K562 (cell line): ENCODE results near the gene ZCCHC8. TPM values are rescaled to one million over a fixed set of nuclear protein-coding genes. Genes with fewer than 3 reads are reported as not detected.

Experiments
- ATAC-seq: fragments of 200-7000 bp; cut with Tn5 transposase; 3 replicates; pipeline ENCODE4 v1.9.1; 2020; ENCODE audit warnings: moderate library complexity
- BruUV-seq: library from RNA; stranded (reverse); fragments of 400-500 nt; replicated peaks from 2 replicates; lab custom pipeline; 2021; lab: Mats Ljungman, UMichigan
- CTCF ChIA-PET: fragments of 300-600 bp; formaldehyde crosslinking; extraction: SDS; loops from one replicate; lab custom pipeline; 2021; ENCODE audit warnings: low intra/inter-chr PET ratio; lab: Yijun Ruan, JAX
- POLR2A ChIA-PET: fragments of 300-600, 350-650 bp; sonication (Branson Sonifier 250); formaldehyde crosslinking; extraction: SDS; loops from one replicate; lab custom pipeline; 2021; ENCODE audit warnings: antibody characterized with exemption, inconsistent platforms; lab: Yijun Ruan, JAX
- DNase-seq, 4 experiments: peaks; one replicate each; pipeline versions ENCODE4 v3.0.0 to v3.0.0-alpha.2; 2011 to 2018; ENCODE audit warnings: low spot score in 3 of 4, mixed read lengths in 3 of 4; ENCODE audit errors: extremely low read depth in 1 of 4
- FAIRE-seq: peaks from 2 replicates; lab custom pipeline; 2011; peaks lifted over from hg19 to GRCh38; lab: Jason Lieb, UNC
- H2AFZ ChIP-seq: 2 replicates; pipeline ENCODE4 v1.6.0; 2011; ENCODE audit warnings: low read depth, low read length, control low read depth, inconsistent platforms
- H3K27ac ChIP-seq: fragments of 200-600 bp; 3 replicates; pipeline ENCODE4 v1.8.0; 2011; ENCODE audit warnings: low read depth, mild to moderate bottlenecking, control low read depth, inconsistent platforms, low read length, moderate library complexity, mixed read lengths; ENCODE audit errors: extremely low read depth
- H3K27me3 ChIP-seq, 2 experiments: fragments of 300-600 bp in 1 of 2; 2 replicates in 1 of 2; 3 replicates in 1 of 2; pipeline versions ENCODE4 v1.6.0 to v1.8.0; 2011; ENCODE audit warnings: inconsistent platforms in 2 of 2, low read length in 2 of 2, mild to moderate bottlenecking in 1 of 2, mixed read lengths in 1 of 2, moderate library complexity in 1 of 2; ENCODE audit not compliant: control insufficient read depth in 2 of 2, insufficient read depth in 2 of 2
- H3K36me3 ChIP-seq: fragments of 300-600 bp; 3 replicates; pipeline ENCODE4 v1.8.0; 2011; ENCODE audit warnings: mild to moderate bottlenecking, low read length, inconsistent platforms; ENCODE audit not compliant: control insufficient read depth, insufficient read depth
- H3K4me1 ChIP-seq, 2 experiments: fragments of 200-600 bp in 1 of 2; replicated peaks in 1 of 2; 2 replicates in 1 of 2; 3 replicates in 1 of 2; pipeline versions ENCODE4 v1.5.1 to v1.8.0; 2011; ENCODE audit warnings: inconsistent platforms in 2 of 2, low read length in 2 of 2, mild to moderate bottlenecking in 1 of 2, mixed read lengths in 1 of 2, moderate library complexity in 1 of 2; ENCODE audit not compliant: control insufficient read depth in 2 of 2, insufficient read depth in 2 of 2
- H3K4me2 ChIP-seq: 2 replicates; pipeline ENCODE4 v1.6.1; 2011; ENCODE audit warnings: low read length, control low read depth, inconsistent platforms, mixed read lengths; ENCODE audit not compliant: insufficient read depth
- H3K4me3 ChIP-seq: fragments of 200-600 bp; sonication (generic), shearing (Covaris generic); 2 replicates; pipeline ENCODE4 v1.5.1; 2016; ENCODE audit warnings: control low read depth, inconsistent platforms
- H3K79me2 ChIP-seq: fragments of 200-600 bp; 3 replicates; pipeline ENCODE4 v1.8.0; 2011; ENCODE audit warnings: low read length, inconsistent platforms; ENCODE audit not compliant: control insufficient read depth, insufficient read depth
- H3K9ac ChIP-seq, 2 experiments: 2 replicates each; pipeline versions ENCODE4 v1.6.0 to v1.6.1; 2011; ENCODE audit warnings: low read depth in 2 of 2, low read length in 2 of 2, control low read depth in 1 of 2, inconsistent platforms in 1 of 2, mild to moderate bottlenecking in 1 of 2, mixed read lengths in 1 of 2; ENCODE audit not compliant: insufficient read depth in 1 of 2
- H3K9me1 ChIP-seq: one replicate; pipeline ENCODE4 v1.6.0; 2011; ENCODE audit warnings: inconsistent platforms, mild to moderate bottlenecking, low read length, moderate library complexity; ENCODE audit not compliant: control insufficient read depth, insufficient read depth
- H3K9me3 ChIP-seq: replicated peaks from 2 replicates; pipeline ENCODE4 v1.5.1; 2011; ENCODE audit warnings: low read depth, low read length, inconsistent platforms; ENCODE audit not compliant: control insufficient read depth, insufficient read depth
- H4K20me1 ChIP-seq: replicated peaks from 2 replicates; pipeline ENCODE4 v1.6.1; 2011; ENCODE audit warnings: low read length, inconsistent platforms, mixed read lengths; ENCODE audit not compliant: control insufficient read depth, insufficient read depth
- ARID1B ChIP-seq: fragments of 450-650 bp; IDR thresholded peaks from 2 replicates; pipeline ENCODE4 v1.6.1; 2016; ENCODE audit warnings: antibody characterized with exemption, mild to moderate bottlenecking, inconsistent platforms
- BRCA1 ChIP-seq, 2 experiments: fragments of 450-650 bp in 1 of 2; sonication (generic) in 1 of 2; formaldehyde crosslinking in 1 of 2; IDR thresholded peaks; 2 replicates each; pipeline versions ENCODE4 v1.5.0 to v1.6.1; 2017 to 2020; ENCODE audit warnings: mild to moderate bottlenecking in 1 of 2, missing genetic modification reagents in 1 of 2
- FOS ChIP-seq: IDR thresholded peaks from 3 replicates; pipeline ENCODE4 v1.6.1; 2011; ENCODE audit not compliant: insufficient read length; ENCODE audit errors: extremely low read depth
- NCOA4 ChIP-seq: fragments of 450-650 bp; IDR thresholded peaks from 2 replicates; pipeline ENCODE4 v1.6.1; 2018; ENCODE audit warnings: mild to moderate bottlenecking; ENCODE audit not compliant: partially characterized antibody
- NEUROD1 ChIP-seq: fragments of 150-350 bp; IDR thresholded peaks from 2 replicates; pipeline ENCODE4 v1.6.1; 2014; ENCODE audit warnings: borderline replicate concordance, low read length, low read depth; ENCODE audit not compliant: partially characterized antibody
- PPARD ChIP-seq: fragments of 250-450 bp; sonication (Bioruptor Pico); IDR thresholded peaks from 2 replicates; pipeline ENCODE4 v1.8.0; 2022; ENCODE audit warnings: inconsistent platforms, mild to moderate bottlenecking, moderate library complexity
- SRSF7 ChIP-seq: fragments of 200-400 bp; formaldehyde crosslinking; optimal IDR thresholded peaks from 2 replicates; pipeline ENCODE3; 2017; ENCODE audit warnings: mild to moderate bottlenecking, low read depth, low read length
- ZEB2 ChIP-seq: fragments of 450-650 bp; IDR thresholded peaks from 2 replicates; pipeline ENCODE4 v1.6.1; 2016
- ZNF551 ChIP-seq: fragments of 250-450 bp; sonication (Bioruptor Pico); IDR thresholded peaks from 2 replicates; pipeline ENCODE4 v1.5.0; 2021; ENCODE audit warnings: mild to moderate bottlenecking, moderate library complexity
- WGBS: fragments of 100-300 bp; shearing (Covaris generic); methylation state at CpG from one replicate; pipeline ENCODE4 v1.1.6; 2016; ENCODE audit warnings: low coverage, mixed read lengths; ENCODE audit not compliant: insufficient coverage; ENCODE audit errors: missing lambda C conversion rate; 5-methylcytosine and 5-hydroxymethylcytosine counted together
- in situ Hi-C: fragments of 300-500 bp; cut with MboI; formaldehyde crosslinking; loops from 4 replicates; pipeline ENCODE4 v1.15.0; 2018; ENCODE audit warnings: inconsistent platforms, mixed read lengths
- intact Hi-C: fragments of 100-400 bp; cut with micrococcal nuclease; formaldehyde crosslinking; loops from 2 replicates; pipeline ENCODE4 v1.14.2; 2022
- polyA plus RNA-seq, 8 experiments: library from polyadenylated mRNA; depleted of rRNA in 4 of 8; stranded (reverse) in 5 of 8; unstranded in 3 of 8; fragments of >200 nt; fragmentation: Nextera tagmentation in 2 of 8; fragmentation: Illumina TruSeq in 1 of 8; extraction: Ambion mirVana in 2 of 8; extraction: Trizol in 1 of 8; gene quantifications; 2 replicates each; pipeline versions ENCODE4 v1.2.1 to v1.2.3, GENCODE V29; 2011 to 2014; ENCODE audit warnings: inconsistent platforms in 1 of 8, missing spikeins in 1 of 8
- total RNA-seq, 7 experiments: library from RNA; depleted of rRNA in 6 of 7; stranded (reverse); fragments of >200 nt in 6 of 7; fragmentation: Illumina TruSeq in 2 of 7; extraction: Trizol in 2 of 7; gene quantifications; 2 replicates each; pipeline versions ENCODE4 v1.2.1 to v1.2.3, GENCODE V29; 2011 to 2021; ENCODE audit warnings: low replicate concordance in 1 of 7
- TF ChIP-seq, protein P1 (sequence below): fragments of 250-450 bp; sonication (Bioruptor Pico); IDR thresholded peaks from 2 replicates; pipeline ENCODE4 v1.8.0; 2021; ENCODE audit warnings: borderline replicate concordance, mild to moderate bottlenecking, moderate library complexity; ENCODE audit not compliant: poor library complexity, severe bottlenecking
- TF ChIP-seq, protein P2 (sequence below): fragments of 250-450 bp; sonication (Bioruptor Pico); IDR thresholded peaks from 2 replicates; pipeline ENCODE4 v1.8.0; 2021; ENCODE audit warnings: mild to moderate bottlenecking, moderate library complexity
- TF ChIP-seq, protein P3 (sequence below): sonication (generic); formaldehyde crosslinking; IDR thresholded peaks from 2 replicates; pipeline ENCODE4 v1.8.1; 2023; ENCODE audit warnings: missing genetic modification reagents, mild to moderate bottlenecking, borderline replicate concordance

ZCCHC8 gene
- total and polyA plus RNA-seq, 9 of the 15 experiments (the other 6 are each of a cell fraction or from before 2014, with no cell fraction given) = 14.8 to 50.9 (median 34.1) TPM

DNA sequence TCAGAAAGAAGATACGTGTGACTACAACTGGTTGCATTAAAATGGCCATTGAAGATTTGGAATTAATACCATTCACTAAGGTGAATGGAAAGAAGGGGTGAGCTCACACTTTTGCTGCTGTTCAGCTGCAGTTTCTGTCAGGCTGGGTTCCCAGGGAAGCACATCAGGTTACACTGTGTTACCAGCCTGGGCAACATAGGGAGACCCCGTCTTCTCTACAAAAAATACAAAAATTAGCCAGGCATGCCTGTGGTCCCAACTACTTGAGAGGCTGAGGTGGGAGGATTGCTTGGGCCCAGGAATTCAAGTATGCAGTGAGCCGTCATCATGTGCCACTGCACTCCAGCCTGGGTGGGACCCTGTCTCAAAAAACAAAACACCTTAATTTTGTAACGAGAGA, 12.9 kb upstream of the ZCCHC8 start:
- in situ Hi-C loops = no loop called here
- H3K79me2 ChIP-seq = peaks cover 55% of the 10 kb centered on the region
- no peak overlapping the region for H2AFZ ChIP-seq
- POLR2A ChIA-PET = interaction anchor here (0.6 to 8.3 kb wide), 4 partner anchors 8 to 1118 kb away, joined by 3 to 96 read pairs (median 50); partner anchors contain the start of genes KNTC1, RSRC2 and ZCCHC8
- FAIRE-seq (no peak), DNase-seq (no peak), ATAC-seq (no peak)
- WGBS = 99% methylated on average over 4 of the region's 4 CpGs
- no peaks in the 10 kb centered on the region for H3K27me3 ChIP-seq
- CTCF ChIA-PET = no interaction called here
- H4K20me1 ChIP-seq = no peaks in the 10 kb centered on the region; the same call in 1 of the 2 replicates
- no TSS peak for BruUV-seq
- no peaks in the 10 kb centered on the region for H3K9me1 ChIP-seq
- H3K27ac ChIP-seq = no peak overlapping the region
- no peaks in the 10 kb centered on the region for H3K9me3 ChIP-seq
- H3K4me3 ChIP-seq = no peak overlapping the region
- no peak overlapping the region for H3K4me2 ChIP-seq
- H3K9ac ChIP-seq = no peak overlapping the region
- H3K4me1 ChIP-seq = no peaks in the 10 kb centered on the region; a peak in 1 of 5 replicates
- H3K36me3 ChIP-seq = peaks cover 97% of the 10 kb centered on the region
- TF ChIP-seq NEUROD1 (no peak), BRCA1 (IDR thresholded peaks at IDR 0.05) (no peak), BRCA1 (CRISPR knock-in tag; IDR thresholded peaks at IDR 0.05) (no peak), PPARD (CRISPR knock-in tag) (no peak), SRSF7 (no peak), NCOA4 (no peak), ZEB2 (no peak), ARID1B (no peak), ZNF551 (no peak), FOS (no peak)
- TF ChIP-seq, protein P1, sequence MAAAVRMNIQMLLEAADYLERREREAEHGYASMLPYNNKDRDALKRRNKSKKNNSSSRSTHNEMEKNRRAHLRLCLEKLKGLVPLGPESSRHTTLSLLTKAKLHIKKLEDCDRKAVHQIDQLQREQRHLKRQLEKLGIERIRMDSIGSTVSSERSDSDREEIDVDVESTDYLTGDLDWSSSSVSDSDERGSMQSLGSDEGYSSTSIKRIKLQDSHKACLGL (CRISPR knock-in tag) = no peak
- TF ChIP-seq, protein P2, sequence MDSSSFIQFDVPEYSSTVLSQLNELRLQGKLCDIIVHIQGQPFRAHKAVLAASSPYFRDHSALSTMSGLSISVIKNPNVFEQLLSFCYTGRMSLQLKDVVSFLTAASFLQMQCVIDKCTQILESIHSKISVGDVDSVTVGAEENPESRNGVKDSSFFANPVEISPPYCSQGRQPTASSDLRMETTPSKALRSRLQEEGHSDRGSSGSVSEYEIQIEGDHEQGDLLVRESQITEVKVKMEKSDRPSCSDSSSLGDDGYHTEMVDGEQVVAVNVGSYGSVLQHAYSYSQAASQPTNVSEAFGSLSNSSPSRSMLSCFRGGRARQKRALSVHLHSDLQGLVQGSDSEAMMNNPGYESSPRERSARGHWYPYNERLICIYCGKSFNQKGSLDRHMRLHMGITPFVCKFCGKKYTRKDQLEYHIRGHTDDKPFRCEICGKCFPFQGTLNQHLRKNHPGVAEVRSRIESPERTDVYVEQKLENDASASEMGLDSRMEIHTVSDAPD = no peak
- TF ChIP-seq, protein P3, sequence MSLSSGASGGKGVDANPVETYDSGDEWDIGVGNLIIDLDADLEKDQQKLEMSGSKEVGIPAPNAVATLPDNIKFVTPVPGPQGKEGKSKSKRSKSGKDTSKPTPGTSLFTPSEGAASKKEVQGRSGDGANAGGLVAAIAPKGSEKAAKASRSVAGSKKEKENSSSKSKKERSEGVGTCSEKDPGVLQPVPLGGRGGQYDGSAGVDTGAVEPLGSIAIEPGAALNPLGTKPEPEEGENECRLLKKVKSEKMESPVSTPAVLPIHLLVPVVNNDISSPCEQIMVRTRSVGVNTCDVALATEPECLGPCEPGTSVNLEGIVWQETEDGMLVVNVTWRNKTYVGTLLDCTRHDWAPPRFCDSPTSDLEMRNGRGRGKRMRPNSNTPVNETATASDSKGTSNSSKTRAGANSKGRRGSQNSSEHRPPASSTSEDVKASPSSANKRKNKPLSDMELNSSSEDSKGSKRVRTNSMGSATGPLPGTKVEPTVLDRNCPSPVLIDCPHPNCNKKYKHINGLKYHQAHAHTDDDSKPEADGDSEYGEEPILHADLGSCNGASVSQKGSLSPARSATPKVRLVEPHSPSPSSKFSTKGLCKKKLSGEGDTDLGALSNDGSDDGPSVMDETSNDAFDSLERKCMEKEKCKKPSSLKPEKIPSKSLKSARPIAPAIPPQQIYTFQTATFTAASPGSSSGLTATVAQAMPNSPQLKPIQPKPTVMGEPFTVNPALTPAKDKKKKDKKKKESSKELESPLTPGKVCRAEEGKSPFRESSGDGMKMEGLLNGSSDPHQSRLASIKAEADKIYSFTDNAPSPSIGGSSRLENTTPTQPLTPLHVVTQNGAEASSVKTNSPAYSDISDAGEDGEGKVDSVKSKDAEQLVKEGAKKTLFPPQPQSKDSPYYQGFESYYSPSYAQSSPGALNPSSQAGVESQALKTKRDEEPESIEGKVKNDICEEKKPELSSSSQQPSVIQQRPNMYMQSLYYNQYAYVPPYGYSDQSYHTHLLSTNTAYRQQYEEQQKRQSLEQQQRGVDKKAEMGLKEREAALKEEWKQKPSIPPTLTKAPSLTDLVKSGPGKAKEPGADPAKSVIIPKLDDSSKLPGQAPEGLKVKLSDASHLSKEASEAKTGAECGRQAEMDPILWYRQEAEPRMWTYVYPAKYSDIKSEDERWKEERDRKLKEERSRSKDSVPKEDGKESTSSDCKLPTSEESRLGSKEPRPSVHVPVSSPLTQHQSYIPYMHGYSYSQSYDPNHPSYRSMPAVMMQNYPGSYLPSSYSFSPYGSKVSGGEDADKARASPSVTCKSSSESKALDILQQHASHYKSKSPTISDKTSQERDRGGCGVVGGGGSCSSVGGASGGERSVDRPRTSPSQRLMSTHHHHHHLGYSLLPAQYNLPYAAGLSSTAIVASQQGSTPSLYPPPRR = no peak
- TF ChIP-seq, all 486 proteins: peak for 0
- intact Hi-C loops = no loop called here
